B cell (primary cell): ENCODE results near the gene SAMD4B. TPM values are rescaled to one million over a fixed set of nuclear protein-coding genes. Genes with fewer than 3 reads are reported as not detected.

ENCODE experiments used
- ATAC-seq: fragments of 200-7000 bp; cut with Tn5 transposase; one replicate; pipeline ENCODE4 v1.10.0; 2021; ENCODE audit warnings: low read depth, mild to moderate bottlenecking, moderate number of reproducible peaks, moderate library complexity
- CTCF ChIA-PET: fragments of 350-600 bp; sonication (Branson Sonifier 250); formaldehyde crosslinking; loops from one replicate; lab custom pipeline; 2021; ENCODE audit warnings: antibody characterized with exemption, inconsistent platforms; lab: Charles Lee
- POLR2A ChIA-PET: fragments of 350-600 bp; sonication (Branson Sonifier 250); formaldehyde crosslinking; loops from one replicate; lab custom pipeline; 2021; ENCODE audit warnings: antibody characterized with exemption; lab: Charles Lee
- DNase-seq: peaks from one replicate; pipeline ENCODE4 v3.0.0; 2013
- H2AFZ ChIP-seq: 2 replicates; pipeline ENCODE4 v1.6.1; 2012; ENCODE audit warnings: mild to moderate bottlenecking, low read depth, low read length; ENCODE audit not compliant: insufficient read depth, poor library complexity, severe bottlenecking
- H3K27ac ChIP-seq, 2 donors: 1 replicate in 1 of 2; 2 replicates in 1 of 2; pipeline ENCODE4 v1.5.1; 2012 to 2013; ENCODE audit warnings: low read length in 2 of 2, mild to moderate bottlenecking in 2 of 2, moderate library complexity in 1 of 2
- H3K27me3 ChIP-seq, 4 experiments: fragments of 200-600 bp in 1 of 4; sonication (generic) in 1 of 4; replicated peaks in 1 of 4; 1 replicate in 2 of 4; 2 replicates in 2 of 4; pipeline versions ENCODE4 v1.6.1 to v1.7.0; 2013 to 2016; ENCODE audit warnings: low read length in 3 of 4, mild to moderate bottlenecking in 2 of 4, mixed read lengths in 1 of 4, moderate library complexity in 1 of 4; ENCODE audit not compliant: insufficient read depth in 4 of 4, control insufficient read depth in 3 of 4; ENCODE audit errors: control extremely low read depth in 1 of 4
- H3K36me3 ChIP-seq, 2 experiments: replicated peaks in 1 of 2; 1 replicate in 1 of 2; 2 replicates in 1 of 2; pipeline versions ENCODE4 v1.6.1 to v1.7.1; 2013; ENCODE audit warnings: low read length in 1 of 2; ENCODE audit not compliant: insufficient read depth in 2 of 2, control insufficient read depth in 1 of 2; ENCODE audit errors: control extremely low read depth in 1 of 2, extremely low read depth in 1 of 2
- H3K4me1 ChIP-seq, 2 donors: fragments of 200-600 bp in 1 of 2; sonication (generic) in 1 of 2; 1 replicate in 1 of 2; 2 replicates in 1 of 2; pipeline versions ENCODE4 v1.5.1 to v1.6.1; 2013 to 2017; ENCODE audit warnings: low read length in 2 of 2; ENCODE audit not compliant: control insufficient read depth in 2 of 2, insufficient read depth in 2 of 2
- H3K4me2 ChIP-seq: replicated peaks from 2 replicates; pipeline ENCODE3; 2012; ENCODE audit warnings: mild to moderate bottlenecking, low read depth, low read length; ENCODE audit not compliant: poor library complexity, severe bottlenecking
- H3K4me3 ChIP-seq, 5 experiments: fragments of 200-600 bp in 1 of 5; sonication (generic) in 1 of 5; 1 replicate in 3 of 5; 2 replicates in 2 of 5; pipeline versions ENCODE4 v1.5.1 to v1.7.0; 2011 to 2016; ENCODE audit warnings: low read length in 4 of 5, mild to moderate bottlenecking in 4 of 5, low read depth in 2 of 5, control low read depth in 1 of 5, moderate library complexity in 1 of 5; ENCODE audit not compliant: insufficient read depth in 1 of 5; ENCODE audit errors: control extremely low read depth in 1 of 5, extremely low read depth in 1 of 5
- H3K79me2 ChIP-seq: fragments of 200-600 bp; sonication (generic); one replicate; pipeline ENCODE4 v1.6.0; 2016; ENCODE audit warnings: low read length; ENCODE audit not compliant: control insufficient read depth, insufficient read depth
- H3K9ac ChIP-seq: fragments of 200-600 bp; sonication (generic); 2 replicates; pipeline ENCODE4 v1.6.1; 2017; ENCODE audit warnings: mild to moderate bottlenecking, low read length, moderate library complexity
- H3K9me3 ChIP-seq, 3 donors: one replicate each; pipeline versions ENCODE4 v1.6.1 to v1.7.1; 2013; ENCODE audit warnings: low read length in 2 of 3; ENCODE audit not compliant: control insufficient read depth in 2 of 3, insufficient read depth in 1 of 3; ENCODE audit errors: control extremely low read depth in 1 of 3
- H4K20me1 ChIP-seq: 2 replicates; pipeline ENCODE4 v1.6.0; 2012; ENCODE audit warnings: mild to moderate bottlenecking, low read length; ENCODE audit not compliant: insufficient read depth, control insufficient read depth, poor library complexity, severe bottlenecking
- H3K27ac Mint-ChIP-seq: one replicate; pipeline ENCODE4 v1.8.0; 2021; ENCODE audit warnings: mixed read lengths
- H3K27me3 Mint-ChIP-seq: one replicate; pipeline ENCODE4 v1.8.0; 2021; ENCODE audit warnings: mixed read lengths
- H3K4me1 Mint-ChIP-seq: one replicate; pipeline ENCODE4 v1.8.0; 2021; ENCODE audit warnings: mixed read lengths
- H3K4me3 Mint-ChIP-seq: one replicate; pipeline ENCODE4 v1.8.0; 2021; ENCODE audit warnings: mixed read lengths
- H3K9me3 Mint-ChIP-seq: one replicate; pipeline ENCODE4 v1.8.0; 2022; ENCODE audit warnings: mixed read lengths; ENCODE audit not compliant: insufficient read depth
- EZH2 ChIP-seq: IDR thresholded peaks from 2 replicates; pipeline ENCODE4 v1.6.1; 2012; ENCODE audit warnings: borderline replicate concordance, low read depth, mild to moderate bottlenecking, moderate library complexity, low read length; ENCODE audit not compliant: insufficient read depth, poor library complexity, severe bottlenecking
- WGBS: methylation state at CpG from one replicate; pipeline ENCODE4 v1.1.5; 2013; ENCODE audit warnings: missing lambda C conversion rate; ENCODE audit not compliant: insufficient coverage; 5-methylcytosine and 5-hydroxymethylcytosine counted together
- intact Hi-C: fragments of 100-400 bp; cut with micrococcal nuclease; formaldehyde crosslinking; loops from one replicate; pipeline ENCODE4 v1.10.0; 2022
- polyA plus RNA-seq: library from polyadenylated mRNA; depleted of rRNA; stranded (reverse); fragments of >200 nt; gene quantifications from 2 replicates; pipeline ENCODE4 v1.2.3, GENCODE V29; 2012
- total RNA-seq, 2 donors: library from RNA; stranded (reverse); fragments of 120-200 nt in 1 of 2; gene quantifications; 1 replicate in 1 of 2; 2 replicates in 1 of 2; pipeline versions ENCODE4 v1.2.3 to v1.2.4, GENCODE V29; 2013 to 2022
- TF ChIP-seq, protein P1 (sequence below): fragments of 200-600 bp; IDR thresholded peaks from one replicate; pipeline ENCODE4 v1.8.0; 2022; ENCODE audit warnings: antibody characterized with exemption, mild to moderate bottlenecking

Gene SAMD4B
- total and polyA plus RNA-seq, 2 donors (not counting 1 experiment from before 2014, with no cell fraction given), result 87.3 to 90.0 TPM

DNA sequence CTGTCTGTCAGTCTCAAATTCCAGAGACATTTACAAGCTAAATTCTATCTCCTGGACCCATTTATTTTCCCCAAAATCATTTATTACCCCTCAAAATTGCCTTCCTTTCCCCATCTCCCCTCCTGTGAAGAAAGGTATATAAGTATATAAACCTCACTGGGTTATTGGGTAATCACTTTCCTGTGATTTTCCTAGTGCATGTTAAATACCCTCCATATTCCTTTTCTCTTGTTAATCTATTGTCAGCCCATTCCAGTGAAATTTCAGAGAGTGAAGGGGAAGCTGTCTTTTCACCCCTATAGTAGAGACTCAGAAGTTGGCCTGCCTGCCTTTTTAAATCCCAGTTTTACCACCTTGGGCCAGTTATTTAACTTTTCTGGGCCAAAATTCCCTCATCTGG lies 36.1 kb upstream of the SAMD4B start:
- H3K9me3 Mint-ChIP-seq, result no peaks in the 10 kb centered on the region

DNA sequence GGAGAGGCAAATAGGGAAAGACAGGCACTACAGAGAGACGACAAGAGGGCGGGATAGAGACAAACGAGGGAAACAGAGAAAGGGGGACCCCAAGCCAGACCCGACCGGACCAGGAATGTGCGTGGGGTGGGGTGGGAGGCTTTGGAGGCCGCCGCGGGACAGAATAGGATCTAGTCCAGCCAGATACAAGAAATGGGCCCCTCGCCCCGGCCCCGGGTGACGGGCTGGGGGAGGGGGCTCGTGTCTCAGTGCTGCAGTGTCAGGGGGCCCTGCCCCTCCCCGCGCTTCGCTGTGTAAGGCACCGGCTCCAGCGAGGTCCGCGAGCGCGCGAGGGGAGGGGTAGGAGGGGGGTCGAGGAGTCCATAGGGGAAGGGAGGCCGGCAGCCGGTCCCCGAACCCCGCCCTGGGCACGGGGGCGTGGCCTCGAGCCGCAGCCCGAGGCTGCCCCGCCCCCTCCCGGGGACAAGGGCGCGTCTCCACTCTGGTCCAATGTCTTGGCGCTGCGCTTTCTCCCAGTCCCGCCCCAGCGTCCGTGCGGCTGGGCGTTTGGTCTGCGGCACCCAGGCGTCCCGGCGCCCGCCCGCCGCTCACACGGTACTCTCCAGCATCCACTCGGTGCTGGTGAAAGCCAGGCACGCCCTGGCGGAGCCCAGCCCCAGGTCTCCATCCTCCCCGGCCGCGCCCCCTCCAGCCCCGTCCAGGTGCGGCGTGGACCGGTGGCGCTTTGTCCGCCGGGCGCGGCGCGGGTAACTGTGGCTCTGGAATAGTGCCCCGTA lies 35.0 kb upstream of the SAMD4B start:
- no peaks in the 10 kb centered on the region for H3K79me2 ChIP-seq
- no peaks in the 10 kb centered on the region for H3K27me3 ChIP-seq
- H3K27ac ChIP-seq, result no peak overlapping the region
- ChIA-PET POLR2A (interaction anchor here (0.8 kb wide), 1 partner anchor 207 kb away, joined by 4 read pairs; no protein-coding TSS in a partner anchor), CTCF (no interaction called here)
- H2AFZ ChIP-seq, result no peak overlapping the region
- H3K9me3 Mint-ChIP-seq, result no peaks in the 10 kb centered on the region
- DNase-seq, result no peak
- H3K4me1 ChIP-seq, result no peaks in the 10 kb centered on the region
- 92% methylated on average over 57 of the region's 71 CpGs for WGBS
- H3K36me3 ChIP-seq, result peaks cover 0 to 2% of the 10 kb centered on the region in 2 experiments
- no peaks in the 10 kb centered on the region for H3K4me1 Mint-ChIP-seq
- no peak for ATAC-seq
- TF ChIP-seq, protein P1, sequence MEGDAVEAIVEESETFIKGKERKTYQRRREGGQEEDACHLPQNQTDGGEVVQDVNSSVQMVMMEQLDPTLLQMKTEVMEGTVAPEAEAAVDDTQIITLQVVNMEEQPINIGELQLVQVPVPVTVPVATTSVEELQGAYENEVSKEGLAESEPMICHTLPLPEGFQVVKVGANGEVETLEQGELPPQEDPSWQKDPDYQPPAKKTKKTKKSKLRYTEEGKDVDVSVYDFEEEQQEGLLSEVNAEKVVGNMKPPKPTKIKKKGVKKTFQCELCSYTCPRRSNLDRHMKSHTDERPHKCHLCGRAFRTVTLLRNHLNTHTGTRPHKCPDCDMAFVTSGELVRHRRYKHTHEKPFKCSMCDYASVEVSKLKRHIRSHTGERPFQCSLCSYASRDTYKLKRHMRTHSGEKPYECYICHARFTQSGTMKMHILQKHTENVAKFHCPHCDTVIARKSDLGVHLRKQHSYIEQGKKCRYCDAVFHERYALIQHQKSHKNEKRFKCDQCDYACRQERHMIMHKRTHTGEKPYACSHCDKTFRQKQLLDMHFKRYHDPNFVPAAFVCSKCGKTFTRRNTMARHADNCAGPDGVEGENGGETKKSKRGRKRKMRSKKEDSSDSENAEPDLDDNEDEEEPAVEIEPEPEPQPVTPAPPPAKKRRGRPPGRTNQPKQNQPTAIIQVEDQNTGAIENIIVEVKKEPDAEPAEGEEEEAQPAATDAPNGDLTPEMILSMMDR, result no peak
- no peak for TF ChIP-seq EZH2
- no peak overlapping the region for H3K4me2 ChIP-seq
- H3K9ac ChIP-seq, result no peak overlapping the region
- intact Hi-C loops, result no loop called here
- no peaks in the 10 kb centered on the region for H4K20me1 ChIP-seq
- H3K9me3 ChIP-seq, result peaks cover 0 to 4% (median 0%) of the 10 kb centered on the region in 3 donors
- H3K27me3 Mint-ChIP-seq, result peaks cover 15% of the 10 kb centered on the region
- H3K27ac Mint-ChIP-seq, result no peak overlapping the region
- H3K4me3 Mint-ChIP-seq, result no peak overlapping the region
- no peak overlapping the region for H3K4me3 ChIP-seq

More for the DNA sequence above, 36.1 kb upstream of the SAMD4B start:
- ChIA-PET POLR2A (no interaction called here), CTCF (no interaction called here)
- DNase-seq (no peak), ATAC-seq (no peak)
- no peak overlapping the region for H3K27ac Mint-ChIP-seq
- no peak for TF ChIP-seq EZH2
- TF ChIP-seq, protein P1, result no peak
- Histone ChIP-seq H3K9me3 (peaks cover 0 to 4% (median 0%) of the 10 kb centered on the region in 3 donors), H3K4me1 (no peaks in the 10 kb centered on the region), H3K79me2 (no peaks in the 10 kb centered on the region), H3K9ac (no peak overlapping the region), H2AFZ (no peak overlapping the region), H4K20me1 (no peaks in the 10 kb centered on the region), H3K36me3 (no peaks in the 10 kb centered on the region), H3K27ac (no peak overlapping the region), H3K27me3 (no peaks in the 10 kb centered on the region), H3K4me2 (no peak overlapping the region), H3K4me3 (no peak overlapping the region)
- H3K27me3 Mint-ChIP-seq, result peaks cover 15% of the 10 kb centered on the region
- H3K4me3 Mint-ChIP-seq, result no peak overlapping the region
- intact Hi-C loops, result no loop called here
- H3K4me1 Mint-ChIP-seq, result no peaks in the 10 kb centered on the region
